ENCODE data around the gene USP3. TPM values are rescaled to one million over a fixed set of nuclear protein-coding genes. Genes with fewer than 3 reads are reported as not detected.

Gene USP3
- total and polyA plus RNA-seq, 2 of the 4 experiments (the other 2 are of a cell fraction), result 17.3 to 52.3 TPM

- no peak overlapping the region for H3K4me2 ChIP-seq (ENCODE audit: low read depth, low read length)
- H3K4me3 ChIP-seq (ENCODE audit: insufficient read depth, low read depth, low read length), result no peak overlapping the region
- no peak overlapping the region for H2AK5ac ChIP-seq (ENCODE audit: low read depth, low read length)
- ATAC-seq (ENCODE audit: low read depth) (no peak), DNase-seq (no peak)
- H3K27ac ChIP-seq (ENCODE audit: insufficient read depth, low read length), result no peak overlapping the region
- no peaks in the 10 kb centered on the region; the same call in 1 of the 2 replicates for H3K27me3 ChIP-seq (ENCODE audit: control insufficient read depth, insufficient read depth, low read length)
- TF ChIP-seq FOS (IDR thresholded peaks at IDR 0.05; ENCODE audit: low read depth, low read length) (no peak), RFX5 (IDR thresholded peaks at IDR 0.05; ENCODE audit: low read depth, low read length) (no peak), MAZ (IDR thresholded peaks at IDR 0.05; ENCODE audit: borderline replicate concordance, low read depth, low read length) (no peak), ELK1 (IDR thresholded peaks at IDR 0.05; ENCODE audit: borderline replicate concordance, low read depth, low read length) (no peak), RAD21 (IDR thresholded peaks at IDR 0.05; ENCODE audit: low read length) (no peak), CTCF (conservative IDR thresholded peaks at IDR 0.05; ENCODE audit: low read depth, low read length) (no peak), RCOR1 (IDR thresholded peaks at IDR 0.05; ENCODE audit: insufficient replicate concordance, low read length) (no peak), SMC3 (IDR thresholded peaks at IDR 0.05; ENCODE audit: low read depth, low read length) (no peak), CHD1 (IDR thresholded peaks at IDR 0.05; ENCODE audit: low read depth, low read length) (no peak)
- H4K5ac ChIP-seq (ENCODE audit: low read depth, low read length), result no peak overlapping the region
- no peaks in the 10 kb centered on the region for H4K20me1 ChIP-seq (ENCODE audit: insufficient read depth, low read length)
- no peak overlapping the region for H2BK5ac ChIP-seq (ENCODE audit: low read depth, low read length, poor library complexity, severe bottlenecking)
- in situ Hi-C loops (cut with MboI; ENCODE audit: low sequenced_read_pairs) (no loop called here), dilution Hi-C loops (cut with HindIII; ENCODE audit: low sequenced_read_pairs, unreplicated experiment) (no loop called here), intact Hi-C loops (cut with micrococcal nuclease) (no loop called here)
- 97% methylated on average over 8 of the region's 36 CpGs; no CpG with 5 or more reads in 1 of the 2 experiments for WGBS, 2 experiments (ENCODE audit: extremely low coverage in 2 of 2, insufficient read length in 1 of 2)
- ChIA-PET POLR2A (ENCODE audit: unreplicated experiment) (no interaction called here), CTCF (no interaction called here)
- no peak overlapping the region for H4K91ac ChIP-seq (ENCODE audit: insufficient read depth, low read depth, low read length)
- H3K79me1 ChIP-seq (ENCODE audit: low read depth in 1 of 2, low read length in 2 of 2), result no peaks in the 10 kb centered on the region
- H3K56ac ChIP-seq (ENCODE audit: extremely low read depth, insufficient read depth, low read length), result no peak overlapping the region
- no peak overlapping the region for H3K14ac ChIP-seq (replicated peaks; ENCODE audit: low read depth, low read length)
- peaks cover 12% of the 10 kb centered on the region for H3K4me1 ChIP-seq (ENCODE audit: control insufficient read depth, insufficient read depth, low read length)
- H3K36me3 ChIP-seq (ENCODE audit: control insufficient read depth, insufficient read depth, low read length), result no peaks in the 10 kb centered on the region
- no peak overlapping the region for H2BK120ac ChIP-seq (ENCODE audit: low read depth, low read length)
- no peak overlapping the region for H2BK20ac ChIP-seq (ENCODE audit: low read depth, low read length)
- BruUV-seq (replicated peaks), result no TSS peak
- H3K18ac ChIP-seq (ENCODE audit: low read depth, low read length), result no peak overlapping the region
- peaks cover 2% of the 10 kb centered on the region for H3K9me3 ChIP-seq (ENCODE audit: control insufficient read depth, insufficient read depth, low read length)
- H4K8ac ChIP-seq (ENCODE audit: low read depth in 2 of 2, low read length in 2 of 2), result no peak overlapping the region
- H2AFZ ChIP-seq (replicated peaks; ENCODE audit: low read length, poor library complexity), result no peak overlapping the region
- H3K9ac ChIP-seq (ENCODE audit: low read depth, low read length), result no peak overlapping the region
- no peak overlapping the region for H3K23ac ChIP-seq (ENCODE audit: low read depth, low read length)
- H2BK15ac ChIP-seq (ENCODE audit: low read depth, low read length), result no peak overlapping the region
- no peak overlapping the region for H2AK9ac ChIP-seq (replicated peaks; ENCODE audit: low read depth, low read length, poor library complexity)
- H3K4ac ChIP-seq (ENCODE audit: low read depth, low read length), result no peak overlapping the region
- H3K9me1 ChIP-seq (ENCODE audit: insufficient read depth, low read length), result no peaks in the 10 kb centered on the region; the same call in 1 of the 2 replicates
Measured at GRCh38 chr15:63458794-63459395, 45.5 kb upstream of the USP3 start.
